Hepatocyte (in vitro differentiated cells): ENCODE results near the gene SLC8B1. TPM values are rescaled to one million over a fixed set of nuclear protein-coding genes. Genes with fewer than 3 reads are reported as not detected.
"Not testable (repeated sequence)": the region's sequence is repeated elsewhere in the genome, so short reads cannot be mapped to it uniquely, and the experiment has no call there.

Experiments
- DNase-seq: peaks from one replicate; pipeline ENCODE4 v3.0.0-alpha.2; 2016; ENCODE audit warnings: low spot score
- H2AFZ ChIP-seq: fragments of 200-600 bp; sonication (generic); 2 replicates; pipeline ENCODE4 v1.6.0; 2016; ENCODE audit warnings: antibody characterized with exemption, mild to moderate bottlenecking
- H3K27ac ChIP-seq: fragments of 200-600 bp; sonication (generic); 2 replicates; pipeline ENCODE4 v1.5.1; 2016; ENCODE audit warnings: mild to moderate bottlenecking
- H3K27me3 ChIP-seq: fragments of 200-600 bp; sonication (generic); 2 replicates; pipeline ENCODE4 v1.6.1; 2016
- H3K36me3 ChIP-seq: fragments of 200-600 bp; sonication (generic); replicated peaks from 2 replicates; pipeline ENCODE4 v1.5.1; 2016; ENCODE audit warnings: low read depth; ENCODE audit not compliant: insufficient read depth
- H3K4me1 ChIP-seq: fragments of 200-600 bp; sonication (generic); 2 replicates; pipeline ENCODE4 v1.5.1; 2016; ENCODE audit warnings: mild to moderate bottlenecking, moderate library complexity; ENCODE audit not compliant: insufficient read depth
- H3K4me2 ChIP-seq: fragments of 200-600 bp; sonication (generic); 2 replicates; pipeline ENCODE4 v1.6.0; 2016
- H3K4me3 ChIP-seq: fragments of 200-600 bp; sonication (generic); 2 replicates; pipeline ENCODE4 v1.5.1; 2016; ENCODE audit warnings: mild to moderate bottlenecking
- H3K79me2 ChIP-seq: fragments of 200-600 bp; sonication (generic); 2 replicates; pipeline ENCODE4 v1.6.0; 2017; ENCODE audit warnings: mild to moderate bottlenecking
- H3K9me2 ChIP-seq: fragments of 200-600 bp; sonication (generic); replicated peaks from 2 replicates; pipeline ENCODE4 v1.6.0; 2017; ENCODE audit warnings: mild to moderate bottlenecking; ENCODE audit not compliant: insufficient read depth
- H3K9me3 ChIP-seq: fragments of 200-600 bp; sonication (generic); 2 replicates; pipeline ENCODE4 v1.5.1; 2016; ENCODE audit warnings: low read depth, mild to moderate bottlenecking
- H4K20me1 ChIP-seq: fragments of 200-600 bp; sonication (generic); 2 replicates; pipeline ENCODE4 v1.6.0; 2016; ENCODE audit warnings: mild to moderate bottlenecking; ENCODE audit not compliant: insufficient read depth, poor library complexity, severe bottlenecking
- EZH2 ChIP-seq: fragments of 200-600 bp; sonication (generic); IDR thresholded peaks from 2 replicates; pipeline ENCODE4 v1.6.1; 2016; ENCODE audit warnings: antibody characterized with exemption, mild to moderate bottlenecking, borderline replicate concordance
- EZH2phosphoT487 ChIP-seq: fragments of 200-600 bp; sonication (generic); IDR thresholded peaks from one replicate; pipeline ENCODE4 v1.6.1; 2018; ENCODE audit warnings: antibody characterized with exemption, mild to moderate bottlenecking, low read depth, moderate library complexity; ENCODE audit not compliant: unreplicated experiment, severe bottlenecking
- WGBS: methylation state at CpG from one replicate; pipeline ENCODE4 v1.1.6; 2016; ENCODE audit warnings: low lambda C conversion rate; ENCODE audit errors: missing lambda C conversion rate; 5-methylcytosine and 5-hydroxymethylcytosine counted together
- polyA plus RNA-seq: library from polyadenylated mRNA; unstranded; fragments of >200 nt; fragmentation: Nextera tagmentation; extraction: Ambion mirVana; gene quantifications from 2 replicates; pipeline ENCODE4 v1.2.1, GENCODE V29; 2016
- total RNA-seq: library from RNA; depleted of rRNA; stranded (reverse); fragments of >200 nt; gene quantifications from 2 replicates; pipeline ENCODE4 v1.2.3, GENCODE V29; 2014
- TF ChIP-seq, protein P1 (sequence below): fragments of 200-600 bp; sonication (generic); IDR thresholded peaks from 2 replicates; pipeline ENCODE4 v1.5.1; 2016; ENCODE audit warnings: antibody characterized with exemption, mild to moderate bottlenecking; ENCODE audit not compliant: poor library complexity

Gene SLC8B1
- total and polyA plus RNA-seq, 2 experiments from 2014 or later: 15.4 to 17.9 TPM

DNA sequence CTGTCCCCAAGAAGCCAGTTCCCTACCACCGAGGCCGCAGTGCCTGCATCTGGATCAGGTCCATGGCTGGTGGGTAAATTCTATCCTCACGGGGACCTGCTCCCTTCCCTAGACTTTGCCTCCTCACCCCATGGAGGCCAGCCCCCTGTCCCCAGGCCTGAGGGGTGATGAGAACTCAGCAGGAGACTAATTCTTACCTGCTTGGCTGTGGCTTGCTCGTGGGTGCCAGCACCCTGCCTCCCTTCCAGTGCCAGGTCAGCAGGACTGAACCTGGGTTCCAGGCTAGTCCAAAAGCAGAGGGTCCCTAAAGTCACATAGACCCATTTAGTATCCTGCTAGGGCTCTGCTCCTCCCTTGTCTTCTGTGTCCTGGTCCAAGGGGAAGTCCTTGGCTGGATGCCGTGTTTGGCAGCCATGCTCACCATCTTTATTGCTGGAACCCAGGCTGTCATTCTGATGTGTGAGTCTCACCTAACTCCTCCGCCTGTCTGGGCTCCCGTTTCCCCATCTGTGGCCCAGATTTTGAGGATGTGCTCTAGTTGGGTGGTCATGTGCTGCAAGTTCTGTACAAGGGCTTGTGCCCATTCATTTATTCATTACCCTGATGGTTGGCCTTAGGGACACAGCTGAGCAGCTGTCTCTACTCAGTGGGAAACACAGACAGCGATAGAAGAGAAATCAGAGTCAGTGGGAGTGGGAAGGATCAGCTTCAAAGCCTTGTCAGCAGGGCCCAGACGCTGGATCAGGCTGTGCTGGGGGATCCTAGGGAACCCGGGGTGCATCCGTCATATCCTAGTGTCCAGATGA is 24.4 kb upstream of the SLC8B1 start:
- no peaks in the 10 kb centered on the region for H3K27me3 ChIP-seq
- H3K79me2 ChIP-seq: peaks cover 9% of the 10 kb centered on the region
- peak overlapping the region; percentile 85 for H2AFZ ChIP-seq
- DNase-seq: no peak
- WGBS: 45% methylated on average over 11 of the region's 11 CpGs
- H3K36me3 ChIP-seq: no peaks in the 10 kb centered on the region
- peak overlapping the region; percentile 99 for H3K4me3 ChIP-seq
- H4K20me1 ChIP-seq: peaks cover 13% of the 10 kb centered on the region
- H3K9me3 ChIP-seq: no peaks in the 10 kb centered on the region
- H3K4me2 ChIP-seq: peak overlapping the region; percentile 95
- no peaks in the 10 kb centered on the region for H3K9me2 ChIP-seq
- TF ChIP-seq EZH2phosphoT487 (no peak), EZH2 (no peak)
- TF ChIP-seq, protein P1, sequence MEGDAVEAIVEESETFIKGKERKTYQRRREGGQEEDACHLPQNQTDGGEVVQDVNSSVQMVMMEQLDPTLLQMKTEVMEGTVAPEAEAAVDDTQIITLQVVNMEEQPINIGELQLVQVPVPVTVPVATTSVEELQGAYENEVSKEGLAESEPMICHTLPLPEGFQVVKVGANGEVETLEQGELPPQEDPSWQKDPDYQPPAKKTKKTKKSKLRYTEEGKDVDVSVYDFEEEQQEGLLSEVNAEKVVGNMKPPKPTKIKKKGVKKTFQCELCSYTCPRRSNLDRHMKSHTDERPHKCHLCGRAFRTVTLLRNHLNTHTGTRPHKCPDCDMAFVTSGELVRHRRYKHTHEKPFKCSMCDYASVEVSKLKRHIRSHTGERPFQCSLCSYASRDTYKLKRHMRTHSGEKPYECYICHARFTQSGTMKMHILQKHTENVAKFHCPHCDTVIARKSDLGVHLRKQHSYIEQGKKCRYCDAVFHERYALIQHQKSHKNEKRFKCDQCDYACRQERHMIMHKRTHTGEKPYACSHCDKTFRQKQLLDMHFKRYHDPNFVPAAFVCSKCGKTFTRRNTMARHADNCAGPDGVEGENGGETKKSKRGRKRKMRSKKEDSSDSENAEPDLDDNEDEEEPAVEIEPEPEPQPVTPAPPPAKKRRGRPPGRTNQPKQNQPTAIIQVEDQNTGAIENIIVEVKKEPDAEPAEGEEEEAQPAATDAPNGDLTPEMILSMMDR: no peak
- H3K27ac ChIP-seq: peak overlapping the region; percentile 52
- peaks cover 11% of the 10 kb centered on the region for H3K4me1 ChIP-seq

GRCh38 chr12:113358381-113359132 is 23.6 kb upstream of the SLC8B1 start, which contains the start of gene PLBD2:
PLBD2 (plus strand) TSS chr12:113358587; CDS start chr12:113358601, 14 bp downstream.
- under 1% methylated on average over 49 of the region's 67 CpGs for WGBS
- peak within 1 kb of the TSS; percentile 85 for H2AFZ ChIP-seq

GRCh38 chr12:113354192-113354591 is 19.3 kb upstream of the SLC8B1 start:
- H3K9me2 ChIP-seq, H3K9me3 ChIP-seq, H3K79me2 ChIP-seq, H3K4me2 ChIP-seq, DNase-seq, H3K27ac ChIP-seq, H4K20me1 ChIP-seq, H3K36me3 ChIP-seq, H3K27me3 ChIP-seq, H3K4me3 ChIP-seq, H2AFZ ChIP-seq: not testable (repeated sequence)
- 97% methylated on average over 7 of the region's 7 CpGs for WGBS
- peaks cover 11% of the 10 kb centered on the region for H3K4me1 ChIP-seq

More at GRCh38 chr12:113358381-113359132, 23.6 kb upstream of the SLC8B1 start, which contains the start of gene PLBD2:
- H3K27me3 ChIP-seq: no peaks in the 10 kb centered on the region
- H3K36me3 ChIP-seq: no peaks in the 10 kb centered on the region
- peaks cover 13% of the 10 kb centered on the region for H4K20me1 ChIP-seq
- peak within 1 kb of the TSS; percentile 52 for H3K27ac ChIP-seq
- peak within 1 kb of the TSS; percentile 99 for H3K4me3 ChIP-seq
- no peaks in the 10 kb centered on the region for H3K9me2 ChIP-seq
- TF ChIP-seq EZH2phosphoT487: no peak
- TF ChIP-seq, protein P1: no peak
- TF ChIP-seq EZH2: no peak
- DNase-seq: peak; percentile 98
- H3K4me1 ChIP-seq: peaks cover 11% of the 10 kb centered on the region
- H3K79me2 ChIP-seq: peaks cover 9% of the 10 kb centered on the region
- peak within 1 kb of the TSS; percentile 95 for H3K4me2 ChIP-seq
- no peaks in the 10 kb centered on the region for H3K9me3 ChIP-seq

DNA sequence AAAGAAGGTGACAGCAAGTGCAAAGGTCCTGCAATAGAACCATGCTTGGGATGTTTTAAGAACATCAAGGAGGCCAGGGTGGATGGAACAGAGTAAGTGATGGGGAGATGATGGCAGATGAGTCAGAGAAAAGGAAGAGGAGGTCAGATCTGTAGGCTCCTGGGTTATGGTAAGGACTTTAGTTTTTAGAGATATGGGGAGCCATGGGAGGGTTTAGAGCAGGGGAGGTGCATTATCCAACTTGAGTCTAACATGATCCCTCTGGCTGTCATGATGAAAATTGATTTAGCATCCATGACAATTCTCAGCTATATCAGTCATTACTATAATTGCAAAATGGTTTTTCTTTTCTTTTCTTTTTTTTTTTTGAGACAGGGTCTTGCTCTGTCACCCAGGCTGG is 16.2 kb upstream of the SLC8B1 start:
- H3K9me3 ChIP-seq: no peaks in the 10 kb centered on the region
- no peak for DNase-seq
- H3K79me2 ChIP-seq: no peaks in the 10 kb centered on the region
- no peak overlapping the region for H3K27ac ChIP-seq
- H2AFZ ChIP-seq: no peak overlapping the region
- H3K27me3 ChIP-seq: no peaks in the 10 kb centered on the region
- no peaks in the 10 kb centered on the region for H4K20me1 ChIP-seq
- H3K4me1 ChIP-seq: no peaks in the 10 kb centered on the region
- H3K4me2 ChIP-seq: no peak overlapping the region
- no peaks in the 10 kb centered on the region for H3K36me3 ChIP-seq
- H3K4me3 ChIP-seq: no peak overlapping the region
- TF ChIP-seq EZH2phosphoT487 (no peak), EZH2 (no peak)
- TF ChIP-seq, protein P1: no peak
- no peaks in the 10 kb centered on the region for H3K9me2 ChIP-seq
